Measurements from ENCODE around the gene SMIM5. TPM values are rescaled to one million over a fixed set of nuclear protein-coding genes. Genes with fewer than 3 reads are reported as not detected.

SMIM5 gene
- total and polyA plus RNA-seq, 8 donors = 0.55 to 15.3 (median 0.86) TPM

- H3K27ac ChIP-seq = no peak overlapping the region
- peaks cover 0 to 5% (median 0%) of the 10 kb centered on the region in 3 donors for H3K36me3 ChIP-seq
- DNase-seq (no peak), FAIRE-seq (no peak), ATAC-seq (no peak)
- H3K27me3 ChIP-seq = no peaks in the 10 kb centered on the region
- H3K4me1 ChIP-seq = peaks cover 0 to 18% (median 14%) of the 10 kb centered on the region in 3 donors
- TF ChIP-seq CTCF (IDR thresholded peaks at IDR 0.05) = no peak
- no peaks in the 10 kb centered on the region for H3K9me3 ChIP-seq
- no peak overlapping the region for H3K4me3 ChIP-seq
- 82 to 89% methylated on average over 3 of the region's 3 CpGs for WGBS, 2 donors
- intact Hi-C loops (cut with DNase I) = no loop called here
Observed at GRCh38 chr17:75664099-75664549, 30.9 kb downstream of the SMIM5 start.

GRCh38 chr17:75665981-75666380 lies 32.7 kb downstream of the SMIM5 start:
- TF ChIP-seq CTCF (IDR thresholded peaks at IDR 0.05) = no peak
- Histone ChIP-seq H3K9me3 (no peaks in the 10 kb centered on the region), H3K27me3 (no peaks in the 10 kb centered on the region), H3K4me1 (peaks cover 0 to 20% (median 14%) of the 10 kb centered on the region in 3 donors), H3K27ac (no peak overlapping the region), H3K4me3 (peak overlapping the region in 1 of 4 donors; percentile 88), H3K36me3 (peaks cover 0 to 15% (median 3%) of the 10 kb centered on the region in 3 donors)
- 73 to 82% methylated on average over 10 of the region's 10 CpGs for WGBS, 2 donors
- FAIRE-seq (no peak), ATAC-seq (no peak), DNase-seq (peak in 1 of 6 donors; percentile 15)
- intact Hi-C loops (cut with DNase I) = no loop called here

DNA sequence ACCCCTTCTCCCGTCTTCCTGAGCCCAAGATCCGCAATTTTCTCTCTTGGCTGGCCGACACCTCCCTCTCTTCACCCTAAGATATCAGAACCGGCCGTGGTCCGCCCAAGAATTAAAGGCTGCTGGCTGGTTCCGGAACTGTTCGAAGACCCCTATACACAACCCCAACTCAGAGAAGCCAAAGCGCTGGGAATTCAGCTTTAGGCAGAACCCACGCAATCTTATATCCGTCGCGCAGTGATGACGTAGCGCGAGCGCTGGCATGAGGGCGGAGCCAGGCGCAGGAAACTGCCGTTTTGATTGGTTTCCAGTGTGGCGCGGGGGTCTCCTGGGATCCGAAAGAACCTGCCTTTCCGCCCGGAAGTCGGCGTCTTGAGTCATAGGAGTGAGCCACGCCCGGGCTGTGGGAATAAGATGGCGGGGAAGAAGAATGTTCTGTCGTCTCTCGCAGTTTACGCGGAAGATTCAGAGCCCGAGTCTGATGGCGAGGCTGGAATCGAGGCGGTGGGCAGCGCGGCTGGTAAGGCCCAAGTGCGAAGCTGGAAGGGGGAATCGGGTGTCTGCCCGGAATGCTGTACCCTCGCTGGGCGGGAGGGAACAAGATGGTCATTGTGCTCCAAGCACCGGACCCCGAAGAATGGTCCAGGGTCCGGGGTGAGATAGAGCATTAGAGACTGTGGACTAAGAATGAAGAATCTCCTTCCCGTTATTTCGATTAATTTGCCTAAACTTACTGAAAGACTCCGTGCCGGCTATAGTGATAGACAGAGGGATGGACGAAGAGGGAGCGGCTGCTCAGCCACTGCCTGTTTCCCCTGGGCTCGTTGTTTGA lies 33.9 kb downstream of the SMIM5 start, which contains the start of the genes RECQL5 and SAP30BP:
RECQL5 (minus strand) TSS at position 196 of the 832 bp plus-strand sequence. CDS start 597 bp downstream, outside the sequence.
SAP30BP (plus strand) TSS at position 380 of the 832 bp plus-strand sequence; CDS start at position 415, 35 bp downstream.
- Histone ChIP-seq H3K36me3 (peaks cover 3 to 23% (median 6%) of the 10 kb centered on the region in 3 donors), H3K27ac (peak within 1 kb of the TSS; percentile 63 to 81 (median 72)), H3K4me1 (peaks cover 0 to 20% (median 14%) of the 10 kb centered on the region in 3 donors), H3K27me3 (no peaks in the 10 kb centered on the region), H3K4me3 (peak within 1 kb of the TSS; percentile 51 to 92 (median 82)), H3K9me3 (no peaks in the 10 kb centered on the region)
- WGBS, 2 donors = 0 to 1% methylated on average over 55 of the region's 55 CpGs
- FAIRE-seq = peak; percentile 41
- DNase-seq = peak; percentile 97 to 99 (median 98)
- intact Hi-C loops (cut with DNase I) = no loop called here
- TF ChIP-seq CTCF (IDR thresholded peaks at IDR 0.05) = no peak
- peak; percentile 100 for ATAC-seq

DNA sequence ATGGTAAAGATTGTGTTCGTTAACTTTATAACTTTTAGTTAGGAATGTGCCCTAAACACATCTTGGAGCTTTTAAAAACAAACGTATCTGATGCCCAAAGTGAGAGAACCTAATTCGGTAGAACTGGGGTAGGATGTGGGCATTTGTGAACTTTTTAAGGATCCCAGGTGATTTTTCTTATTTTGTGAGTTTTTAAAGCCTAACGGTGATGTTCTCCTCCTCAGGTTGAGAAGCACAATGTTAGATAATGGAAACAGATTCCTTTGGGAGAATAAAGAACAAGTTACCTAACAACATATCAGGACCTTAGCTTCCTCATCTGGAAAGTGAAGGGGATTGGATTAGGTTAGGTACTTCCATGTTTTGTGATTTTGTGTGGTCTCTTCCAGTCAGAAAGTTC lies 34.6 kb downstream of the SMIM5 start:
- H3K27me3 ChIP-seq = no peaks in the 10 kb centered on the region
- peak overlapping the region in 3 of 4 donors; percentile 66 to 81 (median 79) for H3K27ac ChIP-seq
- 3% methylated on average over 4 of the region's 4 CpGs for WGBS, 2 donors
- ATAC-seq (no peak), FAIRE-seq (no peak), DNase-seq (no peak)
- intact Hi-C loops (cut with DNase I) = no loop called here
- H3K9me3 ChIP-seq = no peaks in the 10 kb centered on the region
- peaks cover 0 to 20% (median 14%) of the 10 kb centered on the region in 3 donors for H3K4me1 ChIP-seq
- H3K36me3 ChIP-seq = peaks cover 3 to 29% (median 13%) of the 10 kb centered on the region in 3 donors
- peak overlapping the region; percentile 51 to 92 (median 82) for H3K4me3 ChIP-seq
- TF ChIP-seq CTCF (IDR thresholded peaks at IDR 0.05) = no peak

Data from pancreas (tissue), 10 donors.